NCI-H526 treated with DMSO at 0.1 percent for 48 hours (cell line): Measurements from ENCODE around the gene THAP3.
"Not testable (repeated sequence)": the region's sequence is repeated elsewhere in the genome, so short reads cannot be mapped to it uniquely, and the experiment has no call there.

ENCODE experiments used
- DNase-seq: peaks from one replicate; lab custom pipeline; 2025; lab: John Stamatoyannopoulos, UW

Gene THAP3

GRCh38 chr1:6635161-6635909 is 10.7 kb downstream of the THAP3 start:
- no peak for DNase-seq

GRCh38 chr1:6635910-6636760 is 11.5 kb downstream of the THAP3 start:
- DNase-seq: no peak

GRCh38 chr1:6636778-6637177 is 12.1 kb downstream of the THAP3 start:
- not testable (repeated sequence) for DNase-seq

GRCh38 chr1:6637770-6638169 is 13.1 kb downstream of the THAP3 start:
- no peak for DNase-seq

GRCh38 chr1:6638226-6638625 is 13.6 kb downstream of the THAP3 start:
- no peak for DNase-seq

GRCh38 chr1:6640867-6641266 is 16.2 kb downstream of the THAP3 start:
- DNase-seq: not testable (repeated sequence)

GRCh38 chr1:6645018-6645417 is 20.4 kb downstream of the THAP3 start:
- no peak for DNase-seq

- peak; percentile 30 for DNase-seq
Observed at GRCh38 chr1:6646499-6647148, 22.0 kb downstream of the THAP3 start.

GRCh38 chr1:6648556-6648955 is 23.9 kb downstream of the THAP3 start:
- no peak for DNase-seq

- no peak for DNase-seq
Observed at GRCh38 chr1:6651909-6652308, 27.2 kb downstream of the THAP3 start.

- no peak for DNase-seq
Observed at GRCh38 chr1:6652986-6653385, 28.3 kb downstream of the THAP3 start.

- peak; percentile 65 for DNase-seq
Observed at GRCh38 chr1:6653436-6654290, 29.0 kb downstream of the THAP3 start.

- DNase-seq: no peak
Observed at GRCh38 chr1:6657138-6657537, 32.5 kb downstream of the THAP3 start.

GRCh38 chr1:6658359-6659060 is 33.8 kb downstream of the THAP3 start:
- DNase-seq: no peak

- DNase-seq: no peak
Observed at GRCh38 chr1:6660415-6661049, 35.9 kb downstream of the THAP3 start.

GRCh38 chr1:6662468-6662867 is 37.8 kb downstream of the THAP3 start:
- DNase-seq: not testable (repeated sequence)

- DNase-seq: no peak
Observed at GRCh38 chr1:6666696-6667095, 42.0 kb downstream of the THAP3 start.

- DNase-seq: no peak
Observed at GRCh38 chr1:6667139-6667538, 42.5 kb downstream of the THAP3 start.

GRCh38 chr1:6668503-6668902 is 43.8 kb downstream of the THAP3 start:
- no peak for DNase-seq

GRCh38 chr1:6672558-6672957 is 47.9 kb downstream of the THAP3 start:
- DNase-seq: no peak
